Brain microvascular endothelial cell (primary cell): ENCODE data around the gene KMT2C.

Experiments used
- DNase-seq: peaks from one replicate; pipeline ENCODE4 v3.0.0-alpha.2; 2020
- H3K27ac ChIP-seq: fragments of 250-450 bp; sonication (Bioruptor Pico); 2 replicates; pipeline ENCODE4 v1.5.1; 2020; ENCODE audit warnings: mild to moderate bottlenecking, moderate library complexity
- H3K27me3 ChIP-seq: fragments of 250-450 bp; sonication (Bioruptor Pico); replicated peaks from 2 replicates; pipeline ENCODE4 v1.5.1; 2020; ENCODE audit warnings: mild to moderate bottlenecking
- H3K36me3 ChIP-seq: fragments of 250-450 bp; sonication (Bioruptor Pico); replicated peaks from 2 replicates; pipeline ENCODE4 v1.5.1; 2020; ENCODE audit warnings: mild to moderate bottlenecking
- H3K4me3 ChIP-seq: 2 replicates; pipeline ENCODE4 v1.5.1; 2011; ENCODE audit warnings: low read depth, mild to moderate bottlenecking, control low read depth, low read length, moderate library complexity
- CTCF ChIP-seq: IDR thresholded peaks from 2 replicates; pipeline ENCODE4 v1.5.1; 2011; ENCODE audit warnings: low read depth, mild to moderate bottlenecking, moderate library complexity, low read length, control low read depth, inconsistent platforms; ENCODE audit errors: missing control alignments
- in situ Hi-C: cut with HindIII; loops from 2 replicates; pipeline ENCODE4 v1.10.0; 2017; ENCODE audit warnings: low sequenced_read_pairs, low pct_ligation_motif_present

KMT2C gene

GRCh38 chr7:152342796-152343195, 93.0 kb downstream of the KMT2C start:
- Histone ChIP-seq H3K27me3 (no peaks in the 10 kb centered on the region), H3K27ac (no peak overlapping the region), H3K36me3 (no peaks in the 10 kb centered on the region), H3K4me3 (no peak overlapping the region)
- in situ Hi-C loops = no loop called here
- DNase-seq = no peak
- TF ChIP-seq CTCF = no peak

- no peaks in the 10 kb centered on the region for H3K27me3 ChIP-seq
- in situ Hi-C loops = no loop called here
- TF ChIP-seq CTCF = no peak
- H3K27ac ChIP-seq = no peak overlapping the region
- no peaks in the 10 kb centered on the region for H3K36me3 ChIP-seq
- no peak for DNase-seq
- H3K4me3 ChIP-seq = no peak overlapping the region
Measured at GRCh38 chr7:152341914-152342236, 93.9 kb downstream of the KMT2C start.

GRCh38 chr7:152341039-152341913, 94.5 kb downstream of the KMT2C start:
- Histone ChIP-seq H3K27ac (no peak overlapping the region), H3K36me3 (no peaks in the 10 kb centered on the region), H3K27me3 (no peaks in the 10 kb centered on the region), H3K4me3 (no peak overlapping the region)
- in situ Hi-C loops = no loop called here
- TF ChIP-seq CTCF = peak; percentile 69
- DNase-seq = peak; percentile 58

GRCh38 chr7:152340161-152340560, 95.6 kb downstream of the KMT2C start:
- in situ Hi-C loops = no loop called here
- no peak overlapping the region for H3K27ac ChIP-seq

GRCh38 chr7:152338561-152338960, 97.2 kb downstream of the KMT2C start:
- H3K27ac ChIP-seq = no peak overlapping the region
- TF ChIP-seq CTCF = no peak
- no peak for DNase-seq
- no peak overlapping the region for H3K4me3 ChIP-seq
- no peaks in the 10 kb centered on the region for H3K27me3 ChIP-seq
- in situ Hi-C loops = no loop called here
- H3K36me3 ChIP-seq = no peaks in the 10 kb centered on the region

More at GRCh38 chr7:152340161-152340560, 95.6 kb downstream of the KMT2C start:
- H3K4me3 ChIP-seq = no peak overlapping the region
- TF ChIP-seq CTCF = no peak
- no peak for DNase-seq
- H3K27me3 ChIP-seq = no peaks in the 10 kb centered on the region
- H3K36me3 ChIP-seq = no peaks in the 10 kb centered on the region
